HEK293 (cell line): ENCODE measurements around the gene CASP3.

Experiments
- ZFP37 ChIP-seq: fragments of 450-650 bp; formaldehyde crosslinking; IDR thresholded peaks from 2 replicates; pipeline ENCODE4 v1.5.1; 2016; ENCODE audit warnings: missing biosample characterization, missing genetic modification characterization
- ZNF24 ChIP-seq: fragments of 450-650 bp; formaldehyde crosslinking; IDR thresholded peaks from 2 replicates; pipeline ENCODE4 v1.5.1; 2016; ENCODE audit warnings: missing biosample characterization, missing genetic modification characterization
- ZNF266 ChIP-seq: fragments of 450-650 bp; formaldehyde crosslinking; IDR thresholded peaks from 2 replicates; pipeline ENCODE4 v1.5.1; 2016; ENCODE audit warnings: missing biosample characterization, missing genetic modification characterization, low read depth
- ZNF514 ChIP-seq: fragments of 450-650 bp; formaldehyde crosslinking; IDR thresholded peaks from 2 replicates; pipeline ENCODE4 v1.5.1; 2016; ENCODE audit warnings: missing biosample characterization, missing genetic modification characterization
- ZNF654 ChIP-seq: fragments of 450-650 bp; formaldehyde crosslinking; IDR thresholded peaks from 2 replicates; pipeline ENCODE4 v1.5.1; 2016; ENCODE audit warnings: low read depth, missing biosample characterization, missing genetic modification characterization
- TF ChIP-seq, protein P1 (sequence below): fragments of 450-650 bp; formaldehyde crosslinking; IDR thresholded peaks from 2 replicates; pipeline ENCODE4 v1.5.1; 2016; ENCODE audit warnings: missing biosample characterization, missing genetic modification characterization
- TF ChIP-seq, protein P2 (sequence below): fragments of 450-650 bp; formaldehyde crosslinking; IDR thresholded peaks from 2 replicates; pipeline ENCODE4 v1.5.1; 2016; ENCODE audit warnings: missing biosample characterization, missing genetic modification characterization
- TF ChIP-seq, protein P3 (sequence below): fragments of 450-650 bp; formaldehyde crosslinking; IDR thresholded peaks from 2 replicates; pipeline ENCODE4 v1.5.1; 2017; ENCODE audit warnings: missing biosample characterization, missing genetic modification characterization
- TF ChIP-seq, protein P4 (sequence below): fragments of 450-650 bp; formaldehyde crosslinking; IDR thresholded peaks from 2 replicates; pipeline ENCODE4 v1.5.1; 2016; ENCODE audit warnings: missing biosample characterization, missing genetic modification characterization
- TF ChIP-seq, protein P5 (sequence below): fragments of 450-650 bp; formaldehyde crosslinking; IDR thresholded peaks from 2 replicates; pipeline ENCODE4 v1.5.1; 2016; ENCODE audit warnings: missing biosample characterization, missing genetic modification characterization

DNA sequence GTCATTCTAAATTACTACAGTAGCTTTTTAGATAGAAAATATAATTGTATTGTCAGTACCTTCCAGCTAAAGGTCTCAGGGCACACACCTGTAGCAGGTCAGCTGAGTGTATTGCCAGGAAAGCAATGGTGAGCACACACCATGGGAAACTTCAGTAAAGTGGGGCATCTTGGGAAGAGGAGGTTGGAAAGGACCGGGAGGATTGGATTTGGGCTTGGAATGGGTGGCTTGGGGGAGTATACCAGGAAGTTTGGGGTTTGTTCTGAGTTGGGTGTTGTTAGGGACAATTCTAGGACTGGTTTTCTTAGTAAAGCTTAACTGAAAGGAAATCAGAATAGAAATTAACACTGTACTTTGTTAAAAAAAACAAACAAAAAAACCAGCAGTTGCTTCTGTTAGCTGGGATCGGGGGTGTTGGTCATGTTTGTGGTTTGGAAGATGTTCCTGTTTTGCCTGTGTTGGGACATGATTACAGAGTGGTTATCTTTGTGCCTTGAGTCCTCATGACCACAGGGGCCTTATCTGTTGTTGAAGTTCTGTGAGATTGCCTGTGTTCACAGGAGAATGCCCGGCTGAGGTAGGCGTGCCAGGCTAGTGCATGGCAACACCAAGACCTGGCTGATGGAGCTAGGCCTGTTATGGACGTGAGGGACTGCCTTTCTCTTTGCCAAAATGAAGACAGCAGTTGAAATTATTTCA is 35.4 kb upstream of the CASP3 start:
- TF ChIP-seq ZFP37 (tag by site-specific recombination) (no peak), ZNF266 (tag by site-specific recombination) (no peak), ZNF24 (tag by site-specific recombination) (no peak), ZNF514 (tag by site-specific recombination) (no peak), ZNF654 (tag by site-specific recombination) (no peak)
- TF ChIP-seq, protein P1, sequence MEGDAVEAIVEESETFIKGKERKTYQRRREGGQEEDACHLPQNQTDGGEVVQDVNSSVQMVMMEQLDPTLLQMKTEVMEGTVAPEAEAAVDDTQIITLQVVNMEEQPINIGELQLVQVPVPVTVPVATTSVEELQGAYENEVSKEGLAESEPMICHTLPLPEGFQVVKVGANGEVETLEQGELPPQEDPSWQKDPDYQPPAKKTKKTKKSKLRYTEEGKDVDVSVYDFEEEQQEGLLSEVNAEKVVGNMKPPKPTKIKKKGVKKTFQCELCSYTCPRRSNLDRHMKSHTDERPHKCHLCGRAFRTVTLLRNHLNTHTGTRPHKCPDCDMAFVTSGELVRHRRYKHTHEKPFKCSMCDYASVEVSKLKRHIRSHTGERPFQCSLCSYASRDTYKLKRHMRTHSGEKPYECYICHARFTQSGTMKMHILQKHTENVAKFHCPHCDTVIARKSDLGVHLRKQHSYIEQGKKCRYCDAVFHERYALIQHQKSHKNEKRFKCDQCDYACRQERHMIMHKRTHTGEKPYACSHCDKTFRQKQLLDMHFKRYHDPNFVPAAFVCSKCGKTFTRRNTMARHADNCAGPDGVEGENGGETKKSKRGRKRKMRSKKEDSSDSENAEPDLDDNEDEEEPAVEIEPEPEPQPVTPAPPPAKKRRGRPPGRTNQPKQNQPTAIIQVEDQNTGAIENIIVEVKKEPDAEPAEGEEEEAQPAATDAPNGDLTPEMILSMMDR (tag by site-specific recombination): no peak
- TF ChIP-seq, protein P2, sequence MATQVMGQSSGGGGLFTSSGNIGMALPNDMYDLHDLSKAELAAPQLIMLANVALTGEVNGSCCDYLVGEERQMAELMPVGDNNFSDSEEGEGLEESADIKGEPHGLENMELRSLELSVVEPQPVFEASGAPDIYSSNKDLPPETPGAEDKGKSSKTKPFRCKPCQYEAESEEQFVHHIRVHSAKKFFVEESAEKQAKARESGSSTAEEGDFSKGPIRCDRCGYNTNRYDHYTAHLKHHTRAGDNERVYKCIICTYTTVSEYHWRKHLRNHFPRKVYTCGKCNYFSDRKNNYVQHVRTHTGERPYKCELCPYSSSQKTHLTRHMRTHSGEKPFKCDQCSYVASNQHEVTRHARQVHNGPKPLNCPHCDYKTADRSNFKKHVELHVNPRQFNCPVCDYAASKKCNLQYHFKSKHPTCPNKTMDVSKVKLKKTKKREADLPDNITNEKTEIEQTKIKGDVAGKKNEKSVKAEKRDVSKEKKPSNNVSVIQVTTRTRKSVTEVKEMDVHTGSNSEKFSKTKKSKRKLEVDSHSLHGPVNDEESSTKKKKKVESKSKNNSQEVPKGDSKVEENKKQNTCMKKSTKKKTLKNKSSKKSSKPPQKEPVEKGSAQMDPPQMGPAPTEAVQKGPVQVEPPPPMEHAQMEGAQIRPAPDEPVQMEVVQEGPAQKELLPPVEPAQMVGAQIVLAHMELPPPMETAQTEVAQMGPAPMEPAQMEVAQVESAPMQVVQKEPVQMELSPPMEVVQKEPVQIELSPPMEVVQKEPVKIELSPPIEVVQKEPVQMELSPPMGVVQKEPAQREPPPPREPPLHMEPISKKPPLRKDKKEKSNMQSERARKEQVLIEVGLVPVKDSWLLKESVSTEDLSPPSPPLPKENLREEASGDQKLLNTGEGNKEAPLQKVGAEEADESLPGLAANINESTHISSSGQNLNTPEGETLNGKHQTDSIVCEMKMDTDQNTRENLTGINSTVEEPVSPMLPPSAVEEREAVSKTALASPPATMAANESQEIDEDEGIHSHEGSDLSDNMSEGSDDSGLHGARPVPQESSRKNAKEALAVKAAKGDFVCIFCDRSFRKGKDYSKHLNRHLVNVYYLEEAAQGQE (tag by site-specific recombination): no peak
- TF ChIP-seq, protein P3, sequence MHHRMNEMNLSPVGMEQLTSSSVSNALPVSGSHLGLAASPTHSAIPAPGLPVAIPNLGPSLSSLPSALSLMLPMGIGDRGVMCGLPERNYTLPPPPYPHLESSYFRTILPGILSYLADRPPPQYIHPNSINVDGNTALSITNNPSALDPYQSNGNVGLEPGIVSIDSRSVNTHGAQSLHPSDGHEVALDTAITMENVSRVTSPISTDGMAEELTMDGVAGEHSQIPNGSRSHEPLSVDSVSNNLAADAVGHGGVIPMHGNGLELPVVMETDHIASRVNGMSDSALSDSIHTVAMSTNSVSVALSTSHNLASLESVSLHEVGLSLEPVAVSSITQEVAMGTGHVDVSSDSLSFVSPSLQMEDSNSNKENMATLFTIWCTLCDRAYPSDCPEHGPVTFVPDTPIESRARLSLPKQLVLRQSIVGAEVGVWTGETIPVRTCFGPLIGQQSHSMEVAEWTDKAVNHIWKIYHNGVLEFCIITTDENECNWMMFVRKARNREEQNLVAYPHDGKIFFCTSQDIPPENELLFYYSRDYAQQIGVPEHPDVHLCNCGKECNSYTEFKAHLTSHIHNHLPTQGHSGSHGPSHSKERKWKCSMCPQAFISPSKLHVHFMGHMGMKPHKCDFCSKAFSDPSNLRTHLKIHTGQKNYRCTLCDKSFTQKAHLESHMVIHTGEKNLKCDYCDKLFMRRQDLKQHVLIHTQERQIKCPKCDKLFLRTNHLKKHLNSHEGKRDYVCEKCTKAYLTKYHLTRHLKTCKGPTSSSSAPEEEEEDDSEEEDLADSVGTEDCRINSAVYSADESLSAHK (tag by site-specific recombination): no peak
- TF ChIP-seq, protein P4, sequence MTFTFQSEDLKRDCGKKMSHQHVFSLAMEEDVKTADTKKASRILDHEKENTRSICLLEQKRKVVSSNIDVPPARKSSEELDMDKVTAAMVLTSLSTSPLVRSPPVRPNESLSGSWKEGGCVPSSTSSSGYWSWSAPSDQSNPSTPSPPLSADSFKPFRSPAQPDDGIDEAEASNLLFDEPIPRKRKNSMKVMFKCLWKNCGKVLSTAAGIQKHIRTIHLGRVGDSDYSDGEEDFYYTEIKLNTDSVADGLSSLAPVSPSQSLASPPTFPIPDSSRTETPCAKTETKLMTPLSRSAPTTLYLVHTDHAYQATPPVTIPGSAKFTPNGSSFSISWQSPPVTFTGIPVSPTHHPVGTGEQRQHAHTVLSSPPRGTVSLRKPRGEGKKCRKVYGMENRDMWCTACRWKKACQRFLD (tag by site-specific recombination): no peak
- TF ChIP-seq, protein P5, sequence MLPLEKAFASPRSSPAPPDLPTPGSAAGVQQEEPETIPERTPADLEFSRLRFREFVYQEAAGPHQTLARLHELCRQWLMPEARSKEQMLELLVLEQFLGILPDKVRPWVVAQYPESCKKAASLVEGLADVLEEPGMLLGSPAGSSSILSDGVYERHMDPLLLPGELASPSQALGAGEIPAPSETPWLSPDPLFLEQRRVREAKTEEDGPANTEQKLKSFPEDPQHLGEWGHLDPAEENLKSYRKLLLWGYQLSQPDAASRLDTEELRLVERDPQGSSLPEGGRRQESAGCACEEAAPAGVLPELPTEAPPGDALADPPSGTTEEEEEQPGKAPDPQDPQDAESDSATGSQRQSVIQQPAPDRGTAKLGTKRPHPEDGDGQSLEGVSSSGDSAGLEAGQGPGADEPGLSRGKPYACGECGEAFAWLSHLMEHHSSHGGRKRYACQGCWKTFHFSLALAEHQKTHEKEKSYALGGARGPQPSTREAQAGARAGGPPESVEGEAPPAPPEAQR (tag by site-specific recombination): no peak
